SW 1271 (cell line): Measurements from ENCODE around the gene SLC51A.
"Not testable (repeated sequence)": the region's sequence is repeated elsewhere in the genome, so short reads cannot be mapped to it uniquely, and the experiment has no call there.

Source experiments
- DNase-seq, 2 experiments: peaks; one replicate each; lab custom pipeline; 2025; lab: John Stamatoyannopoulos, UW

The SLC51A gene

DNA sequence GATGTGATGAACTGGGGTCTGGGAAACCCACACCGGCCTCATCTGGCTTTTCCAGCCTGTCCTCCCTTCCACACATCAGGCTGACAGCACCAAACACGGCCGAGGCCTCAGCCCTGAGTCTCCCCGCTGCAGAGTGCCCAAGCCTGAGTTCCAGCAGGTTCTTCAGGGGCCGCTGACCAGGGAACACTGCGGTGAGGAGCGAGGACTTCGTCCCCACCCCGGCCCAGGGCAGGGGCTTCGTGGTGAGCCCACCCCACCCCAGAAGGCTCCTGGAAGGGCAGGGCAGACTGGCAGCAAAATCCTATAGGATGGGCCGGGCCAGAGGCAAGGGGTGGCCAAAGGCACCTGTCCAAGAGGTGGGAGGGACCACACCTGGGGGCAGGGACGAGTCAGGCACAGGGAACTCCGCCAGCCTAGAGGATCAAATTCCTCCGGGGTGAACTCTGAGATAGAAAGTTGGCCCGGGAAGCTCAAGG lies at the start of gene SLC51A:
Gene SLC51A, plus strand, starts transcription at position 446 of the 476 bp plus-strand sequence. CDS start 179 bp downstream, outside the sequence.
- DNase-seq: no peak

DNA sequence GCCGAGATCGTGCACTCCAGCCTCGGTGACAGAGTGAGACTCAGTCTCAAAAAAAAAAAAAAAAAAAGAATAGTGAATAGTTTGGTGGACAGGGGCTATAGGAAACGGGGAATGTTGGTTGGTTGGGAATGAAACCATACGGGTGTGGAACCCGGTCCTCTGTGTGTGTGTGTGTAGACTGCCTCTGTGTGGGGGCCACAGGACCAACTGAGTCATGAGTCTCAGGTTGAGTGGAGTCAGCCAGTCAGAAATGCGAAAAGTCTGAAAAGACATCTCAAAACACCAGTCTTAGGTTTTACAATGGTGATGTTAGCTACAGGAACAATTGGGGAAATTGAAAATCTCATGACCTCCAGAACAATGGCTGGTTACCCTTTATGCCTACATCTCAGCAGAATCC lies 49.6 kb upstream of the SLC51A start:
- no peak for DNase-seq

DNA sequence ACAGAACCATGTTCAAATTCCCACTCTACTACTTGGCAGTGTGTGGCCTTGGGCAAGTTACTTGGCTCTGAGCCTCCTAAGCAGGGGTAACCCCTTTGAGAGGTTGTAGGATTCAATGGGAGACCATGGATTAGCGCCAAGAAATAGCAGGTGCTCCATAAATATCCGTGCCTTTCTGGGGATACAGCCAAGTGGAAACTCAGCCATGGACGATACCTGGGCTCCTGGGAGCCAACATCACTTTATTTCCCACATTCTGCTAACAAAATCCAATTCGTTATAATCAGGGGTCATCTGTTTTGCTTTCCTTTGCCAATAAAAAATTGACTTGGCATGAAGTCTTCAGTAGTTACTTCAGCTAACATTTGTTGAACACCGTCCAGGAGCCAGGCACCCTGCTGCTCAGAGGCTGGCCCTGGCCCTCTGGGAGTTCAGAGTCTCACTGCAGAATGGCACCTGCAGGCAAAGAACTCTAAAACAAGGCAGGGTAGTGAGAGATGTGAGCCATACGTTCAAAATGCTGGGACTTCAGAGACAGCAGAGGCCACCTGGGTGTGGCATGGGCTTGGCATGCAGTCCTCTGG lies 47.4 kb upstream of the SLC51A start:
- DNase-seq: no peak

DNA sequence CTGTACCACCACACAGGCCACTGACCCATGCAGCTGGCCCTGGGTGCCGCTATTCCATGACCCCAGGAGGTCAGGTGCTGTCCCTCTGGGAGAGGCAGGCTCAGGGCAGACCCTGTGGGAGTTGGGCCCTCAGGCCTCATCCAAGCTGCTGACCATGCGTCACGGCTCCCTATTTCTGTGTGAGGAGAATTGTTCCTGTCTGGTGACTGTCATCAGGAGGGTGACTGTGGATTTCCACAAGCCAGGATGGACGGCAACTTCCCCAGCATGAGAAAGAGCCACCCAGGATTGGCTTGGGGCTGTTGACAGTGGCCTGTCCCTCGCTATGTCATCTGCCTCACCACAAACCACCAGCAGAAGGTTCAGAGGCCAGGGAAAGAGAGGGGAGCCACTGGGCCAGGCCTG lies 46.5 kb upstream of the SLC51A start:
- DNase-seq: no peak

DNA sequence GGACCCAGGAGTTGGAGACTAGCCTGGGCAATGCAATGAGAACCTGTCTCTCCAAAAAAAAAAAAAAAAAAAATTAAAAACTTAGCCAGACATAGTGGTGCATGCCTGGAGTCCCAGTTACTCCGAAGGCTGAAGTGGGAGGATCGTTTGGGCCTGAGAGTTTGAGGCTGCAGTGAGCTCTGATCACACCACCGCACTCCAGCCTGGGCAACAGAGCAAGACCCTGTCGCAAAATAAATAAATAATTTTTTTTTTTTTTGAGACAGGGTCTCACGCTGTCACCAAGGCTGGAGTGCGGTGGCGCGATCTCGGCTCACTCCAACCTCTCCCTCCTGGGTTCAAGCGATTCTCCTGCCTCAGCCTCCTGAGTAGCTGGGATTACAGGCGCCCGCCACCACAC lies 46.0 kb upstream of the SLC51A start:
- DNase-seq: not testable (repeated sequence)

DNA sequence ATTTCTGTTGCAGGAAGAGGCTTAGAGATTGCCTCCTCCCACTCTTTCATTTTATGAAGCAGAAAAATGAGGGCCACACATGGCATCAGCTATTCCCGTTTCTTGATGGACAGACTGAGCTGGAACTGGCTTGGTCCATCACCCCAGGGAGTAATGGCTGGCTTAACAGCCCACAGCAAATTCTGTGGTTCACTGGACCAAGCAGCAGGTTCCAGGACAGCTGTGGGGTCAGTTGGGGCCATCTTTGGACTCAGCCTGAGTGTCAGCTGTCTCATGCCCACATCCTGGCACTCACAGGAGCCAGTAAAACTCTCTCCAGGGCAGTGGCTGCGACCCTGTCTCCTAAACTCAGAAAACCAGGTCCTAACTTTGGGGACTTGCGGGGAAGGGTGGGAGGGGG lies 41.7 kb upstream of the SLC51A start:
- no peak for DNase-seq

DNA sequence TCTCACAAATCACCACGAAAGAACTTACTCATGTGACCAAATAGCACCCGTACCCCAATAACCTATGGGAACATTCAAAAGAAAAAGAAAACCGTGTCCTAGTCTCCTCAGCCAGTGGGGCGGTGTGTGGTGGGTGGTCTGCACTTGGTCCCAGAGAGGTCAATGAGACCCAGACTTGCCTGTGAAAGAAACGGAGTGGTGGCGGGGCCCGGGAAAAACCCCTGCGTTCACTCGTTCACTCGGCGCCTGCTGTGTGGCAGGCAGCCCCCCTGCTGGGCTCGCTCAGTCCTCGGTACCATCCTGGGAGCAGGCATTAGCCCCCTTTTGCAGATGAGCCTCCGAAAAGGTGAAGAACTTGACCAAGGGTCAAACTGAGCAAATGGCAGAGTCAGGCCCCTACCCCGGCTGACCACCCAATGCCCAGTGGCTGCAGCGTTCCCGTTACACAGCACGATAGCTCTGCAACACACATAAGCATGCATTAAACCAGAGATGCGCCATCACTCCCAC lies 41.2 kb upstream of the SLC51A start:
- no peak for DNase-seq

DNA sequence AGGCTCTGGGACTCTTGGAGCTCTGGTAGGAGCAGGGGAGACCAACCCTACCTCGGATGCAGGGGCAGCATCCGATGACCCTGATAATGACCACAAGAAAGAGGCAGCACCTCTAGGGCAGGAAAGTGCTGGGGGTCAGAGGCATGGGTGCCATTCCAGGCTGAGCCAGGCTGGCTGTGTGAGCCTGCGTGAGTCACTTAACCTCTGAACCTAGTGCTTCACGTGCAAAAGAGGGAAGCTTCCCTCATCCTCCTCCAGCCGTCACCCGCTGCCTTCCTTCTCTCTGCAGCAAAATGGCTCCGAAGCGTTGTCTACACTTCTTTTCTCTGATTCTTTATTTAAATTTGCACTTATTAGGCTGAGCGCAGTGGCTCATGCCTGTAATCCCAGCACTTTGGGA lies 40.6 kb upstream of the SLC51A start:
- DNase-seq: no peak

DNA sequence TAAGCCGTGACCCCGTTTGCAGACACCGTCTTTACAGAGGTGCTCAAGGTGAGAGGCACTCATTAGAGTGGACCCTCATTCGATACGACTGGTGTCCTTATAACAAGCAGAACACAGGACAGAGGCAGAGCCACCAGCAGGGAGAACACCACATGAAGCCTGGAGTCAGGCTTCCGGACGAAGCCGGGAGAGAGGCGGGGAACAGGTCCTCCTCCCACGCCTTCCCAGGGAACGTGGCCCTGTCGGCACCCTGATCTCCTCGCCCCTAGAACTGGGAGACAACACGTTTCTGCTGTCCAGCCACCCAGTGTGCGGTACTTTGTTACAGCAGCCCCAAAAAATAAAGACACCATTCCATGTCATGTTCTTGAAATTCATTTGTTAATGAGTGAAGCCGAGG lies 38.8 kb upstream of the SLC51A start:
- no peak for DNase-seq

DNA sequence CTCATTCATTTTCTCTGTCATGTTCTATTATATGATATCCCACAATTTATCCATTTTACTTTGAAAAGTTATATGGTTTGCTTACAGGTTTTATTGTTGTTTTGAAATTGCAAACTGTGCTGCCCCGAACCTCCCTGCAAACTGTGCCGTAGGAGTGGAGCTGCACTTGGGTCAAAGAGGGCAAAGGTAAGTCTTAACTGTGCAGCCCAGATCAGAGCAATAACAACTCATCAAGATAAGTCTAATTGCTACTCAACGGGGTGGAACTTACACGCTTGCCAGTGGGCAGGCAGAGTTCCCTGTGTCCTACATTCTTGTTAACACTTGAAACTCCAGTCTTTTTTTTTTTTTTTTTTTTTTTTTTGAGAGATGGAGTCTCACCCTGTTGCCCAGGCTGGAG lies 38.4 kb upstream of the SLC51A start:
- DNase-seq: no peak

DNA sequence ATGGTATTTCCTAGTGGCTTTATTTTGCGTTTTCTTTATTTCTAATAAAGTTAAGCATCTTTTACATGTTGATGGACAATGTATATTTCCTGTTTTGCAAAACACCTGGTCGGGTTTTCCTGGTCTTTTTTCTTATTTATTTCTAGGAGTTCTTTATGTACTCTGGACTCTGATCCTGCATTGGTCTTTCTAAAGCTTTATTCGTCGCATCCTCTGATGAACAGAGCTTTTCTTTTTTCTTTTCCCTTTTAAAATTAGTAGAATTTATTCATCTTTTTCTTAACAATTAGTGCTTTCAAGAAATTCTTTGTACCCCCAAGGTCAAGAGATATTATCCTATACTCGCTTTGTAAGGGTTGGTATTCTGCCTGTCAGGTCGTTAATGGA lies 37.3 kb upstream of the SLC51A start:
- no peak for DNase-seq

DNA sequence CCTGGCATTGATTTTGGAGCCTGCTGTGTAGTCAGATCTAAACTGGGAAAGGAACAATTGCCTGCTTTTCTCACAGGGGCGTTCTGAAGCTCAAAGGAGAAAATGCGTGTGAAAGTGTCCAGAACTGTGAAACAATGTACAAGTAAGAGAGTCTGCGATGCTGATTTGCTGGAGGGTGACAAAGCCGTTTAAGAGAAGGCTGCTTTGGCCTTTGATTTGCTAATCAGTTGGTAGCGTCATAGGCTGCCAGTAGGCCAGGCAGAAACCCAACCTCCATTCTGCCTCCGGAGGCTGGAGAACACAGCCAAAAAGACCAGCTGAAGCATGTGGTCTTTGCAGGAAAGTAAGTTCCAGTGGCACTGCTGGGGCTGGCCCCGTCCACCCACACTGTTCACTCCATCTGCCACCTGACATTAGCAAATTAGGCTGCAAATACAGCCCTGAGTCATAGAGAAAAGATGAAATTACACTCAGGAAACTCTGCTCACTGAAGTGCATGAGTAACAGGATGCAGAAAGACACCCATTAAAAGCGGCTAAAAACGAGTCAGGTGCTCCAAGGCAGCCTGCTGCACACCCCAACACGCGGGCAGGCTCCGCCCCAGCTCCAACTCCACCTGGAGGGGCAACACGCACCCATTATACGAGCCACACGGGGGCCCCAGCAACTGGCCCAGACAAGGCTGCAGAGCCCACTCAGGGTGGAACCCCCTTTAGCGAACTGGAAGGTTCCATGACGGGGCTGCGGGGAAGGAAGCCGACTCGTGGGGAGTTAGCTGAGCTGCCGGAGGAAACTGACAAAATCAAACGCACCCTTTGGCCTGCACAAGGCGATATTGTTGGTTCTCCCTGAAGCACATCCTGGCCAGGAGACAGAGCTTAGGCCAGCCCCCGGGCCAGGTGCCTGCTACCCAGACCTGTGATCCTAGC lies 36.7 kb upstream of the SLC51A start:
- no peak for DNase-seq

DNA sequence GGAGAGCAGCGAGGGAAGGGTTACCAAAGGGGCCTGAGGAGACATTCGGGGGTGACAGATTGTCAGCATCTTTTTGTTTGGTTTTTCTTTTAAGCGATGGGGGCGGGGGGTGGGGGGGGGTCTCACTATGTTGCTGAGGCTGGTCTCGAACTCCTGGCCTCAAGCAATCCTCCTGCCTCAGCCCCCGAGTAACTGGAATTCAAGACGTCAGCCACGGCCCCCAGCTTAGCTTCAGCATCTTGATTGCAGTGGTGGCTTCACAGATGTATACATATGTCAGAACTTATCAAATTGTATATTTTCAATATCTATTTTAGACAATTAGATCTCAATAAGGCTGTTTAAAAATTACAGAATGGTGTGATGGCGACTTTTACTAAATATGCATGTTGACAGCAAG lies 36.0 kb upstream of the SLC51A start:
- no peak for DNase-seq

DNA sequence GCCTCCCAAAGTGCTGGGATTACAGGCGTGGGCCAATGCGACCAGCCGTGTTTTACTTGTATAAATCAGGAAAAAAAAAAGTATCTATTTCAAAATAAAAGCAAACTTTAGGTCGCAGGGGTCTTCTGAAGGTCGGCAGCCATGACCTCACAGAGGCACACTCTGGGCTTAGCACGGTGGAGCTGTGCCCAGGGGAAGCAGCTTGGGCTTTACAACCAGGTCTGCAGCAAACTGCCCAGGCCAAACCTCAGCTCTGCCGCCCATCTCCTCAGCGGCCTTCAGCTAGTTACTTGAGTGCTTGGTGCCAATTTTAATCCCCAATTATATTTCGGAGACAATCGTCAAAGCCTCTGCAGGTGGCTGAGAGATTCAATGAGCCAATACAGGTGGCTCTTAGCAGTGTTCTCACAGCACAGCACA lies 35.2 kb upstream of the SLC51A start:
- DNase-seq: no peak

DNA sequence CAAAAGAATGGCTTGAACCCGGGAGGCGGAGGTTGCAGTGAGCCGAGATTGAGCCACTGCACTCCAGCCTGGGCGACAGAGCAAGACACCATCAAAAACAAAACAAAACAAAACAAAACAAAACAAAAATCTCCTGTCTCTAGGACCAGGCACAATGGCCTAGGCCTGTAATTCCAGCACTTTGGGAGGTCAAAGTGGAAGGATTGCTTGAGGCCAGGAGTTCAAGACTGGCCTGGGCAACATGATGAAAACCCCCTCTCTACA lies 32.2 kb upstream of the SLC51A start:
- not testable (repeated sequence) for DNase-seq

DNA sequence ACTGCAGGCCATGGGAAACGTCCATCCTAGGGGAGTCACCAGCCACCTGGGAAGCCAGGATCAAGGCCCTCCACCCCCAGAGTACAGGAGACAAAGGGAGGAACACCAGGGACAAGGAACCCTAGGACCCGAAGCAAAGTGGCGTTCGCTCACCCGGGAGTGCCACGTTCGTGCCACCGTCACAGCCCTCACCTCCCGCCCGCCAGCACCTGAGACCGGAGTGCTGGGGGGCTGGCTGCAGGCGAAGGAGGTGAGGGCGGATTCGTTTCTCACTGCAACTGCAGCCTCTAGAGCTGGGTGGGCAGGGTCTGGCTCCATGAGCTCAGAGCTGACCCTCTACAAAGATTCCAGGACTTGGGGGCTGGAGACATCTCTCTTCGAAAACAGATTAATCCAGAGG lies 31.5 kb upstream of the SLC51A start:
- DNase-seq: no peak

DNA sequence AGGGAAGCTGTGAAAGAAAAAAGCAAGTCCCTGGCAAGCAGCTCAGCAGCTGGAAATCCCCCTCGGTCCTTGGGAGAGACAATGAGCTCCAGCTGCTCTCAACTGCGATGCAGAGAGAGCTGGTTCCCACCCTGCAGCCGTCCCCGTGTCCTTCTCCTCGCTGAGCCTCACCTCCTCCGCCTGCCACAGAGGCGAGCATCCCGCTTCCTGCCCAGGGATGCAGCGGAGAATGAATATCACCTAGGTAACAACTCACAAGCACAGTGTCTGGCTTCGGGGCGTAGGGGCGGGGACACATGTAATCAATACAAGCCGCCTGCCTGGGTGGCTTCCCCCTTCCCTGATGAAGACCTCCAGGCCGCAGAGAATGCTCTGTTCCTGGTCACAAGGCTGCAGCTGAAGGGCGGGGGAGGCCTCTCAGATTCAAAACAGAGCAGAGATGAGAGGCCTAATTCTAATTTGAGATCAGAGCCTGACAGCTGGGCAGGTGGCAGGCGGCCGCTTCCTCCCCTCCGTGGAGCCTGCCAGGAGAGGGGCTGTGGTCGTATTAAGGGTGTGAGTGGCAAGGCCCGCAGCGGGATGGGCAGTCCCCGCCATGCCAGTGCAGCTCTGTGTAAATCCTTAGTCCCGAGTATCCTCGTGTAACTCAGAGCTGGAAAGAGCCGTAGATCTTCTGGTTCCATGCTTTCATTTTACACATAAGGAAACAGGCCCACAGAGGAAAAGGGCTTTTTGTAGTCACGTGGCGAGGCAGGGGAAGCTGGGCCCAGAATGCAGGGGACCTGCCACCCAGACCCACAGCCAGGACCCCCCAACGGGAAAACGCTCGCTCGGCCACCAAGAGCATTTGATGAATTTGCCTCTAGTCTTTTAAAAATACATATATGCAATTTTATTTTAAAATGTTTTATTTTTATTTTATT lies 29.4 kb upstream of the SLC51A start:
- no peak for DNase-seq

DNA sequence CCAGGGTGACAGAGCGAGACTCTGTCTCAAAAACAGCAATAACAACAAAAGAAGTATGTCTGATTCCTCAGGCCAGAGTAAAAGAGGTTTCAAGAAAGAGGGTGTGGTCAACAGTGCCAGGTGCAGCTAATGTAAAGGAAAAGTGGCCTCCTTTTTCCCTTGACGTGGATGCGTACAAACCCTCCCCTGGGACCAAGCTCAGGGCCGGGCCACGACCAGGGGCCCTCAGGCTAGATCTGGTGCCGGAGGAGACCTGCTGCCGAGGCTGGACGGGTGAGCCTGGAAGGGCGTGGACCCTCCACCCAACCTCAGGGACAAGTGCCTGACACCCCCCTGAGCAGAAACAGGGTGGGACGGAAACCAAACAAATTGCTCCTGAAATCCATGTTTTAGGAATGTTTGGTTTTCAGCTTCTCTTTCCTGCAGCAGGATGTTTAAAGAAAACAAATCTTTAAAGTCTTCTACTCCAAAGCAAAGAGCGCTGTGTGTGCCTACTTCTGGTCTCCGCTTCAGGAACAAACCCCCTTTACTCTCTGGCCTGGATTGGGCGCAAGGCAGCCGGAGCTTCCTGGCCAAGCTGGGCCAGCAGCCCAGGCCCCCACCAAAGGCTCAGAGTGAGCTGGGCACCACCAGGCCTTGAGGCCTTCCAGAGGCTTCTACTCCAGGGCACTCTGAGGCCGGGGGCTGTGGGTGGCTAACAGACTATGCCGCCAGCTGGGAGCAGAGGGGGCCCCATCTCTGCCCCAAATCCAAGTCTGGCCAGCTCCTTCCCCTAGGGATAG lies 26.6 kb upstream of the SLC51A start:
- no peak for DNase-seq

DNA sequence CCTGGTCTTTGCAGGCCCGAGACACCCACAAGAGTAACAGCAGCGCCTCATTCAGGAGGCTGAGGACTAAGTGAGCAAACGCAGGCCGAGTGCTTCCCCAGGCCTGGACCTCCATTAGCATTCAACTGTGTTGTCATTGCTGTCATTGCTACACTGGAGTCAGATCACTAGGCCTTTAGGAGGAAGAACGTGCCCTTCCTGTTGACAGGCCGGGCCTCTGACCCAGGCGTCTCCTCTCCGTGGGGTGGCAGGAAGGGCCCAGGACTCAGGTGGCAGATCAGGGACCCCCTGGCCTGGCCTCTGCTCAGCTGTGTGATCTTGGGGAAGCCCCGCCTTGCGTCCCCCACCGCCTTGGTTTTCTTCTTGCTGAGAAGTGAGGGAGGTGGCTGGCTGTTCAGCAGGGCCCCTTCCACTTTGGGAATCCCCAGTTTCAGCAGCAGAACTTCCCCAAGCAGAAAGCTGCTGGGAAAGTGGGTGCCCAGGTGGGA lies 24.3 kb upstream of the SLC51A start:
- no peak for DNase-seq

DNA sequence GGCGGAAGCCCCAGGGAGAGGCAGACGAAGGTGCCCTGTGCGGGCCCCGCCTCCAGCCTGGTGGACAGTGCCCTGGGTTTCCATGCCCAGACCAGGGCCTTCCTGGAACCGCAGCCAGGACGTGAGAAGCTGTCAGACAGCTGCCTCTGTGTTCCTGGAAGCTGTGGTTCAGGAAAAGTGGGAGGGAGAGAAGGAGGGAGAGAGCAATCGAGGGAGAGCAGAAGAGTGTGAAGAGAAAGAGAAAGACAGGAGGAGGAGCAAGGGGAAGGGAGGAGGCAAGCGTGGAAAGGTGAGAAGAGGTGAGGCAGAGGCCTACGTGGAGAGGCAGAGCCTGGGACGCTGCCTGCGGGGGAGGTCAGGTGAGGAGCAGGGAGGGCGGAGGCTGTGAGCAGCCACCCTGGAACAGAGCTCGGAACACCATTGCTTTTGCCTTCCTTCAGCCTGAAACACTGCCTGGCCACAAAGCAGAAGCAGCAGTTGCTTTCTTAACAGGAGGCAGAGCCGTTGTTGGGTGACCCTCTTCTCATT lies 23.7 kb upstream of the SLC51A start:
- no peak for DNase-seq

DNA sequence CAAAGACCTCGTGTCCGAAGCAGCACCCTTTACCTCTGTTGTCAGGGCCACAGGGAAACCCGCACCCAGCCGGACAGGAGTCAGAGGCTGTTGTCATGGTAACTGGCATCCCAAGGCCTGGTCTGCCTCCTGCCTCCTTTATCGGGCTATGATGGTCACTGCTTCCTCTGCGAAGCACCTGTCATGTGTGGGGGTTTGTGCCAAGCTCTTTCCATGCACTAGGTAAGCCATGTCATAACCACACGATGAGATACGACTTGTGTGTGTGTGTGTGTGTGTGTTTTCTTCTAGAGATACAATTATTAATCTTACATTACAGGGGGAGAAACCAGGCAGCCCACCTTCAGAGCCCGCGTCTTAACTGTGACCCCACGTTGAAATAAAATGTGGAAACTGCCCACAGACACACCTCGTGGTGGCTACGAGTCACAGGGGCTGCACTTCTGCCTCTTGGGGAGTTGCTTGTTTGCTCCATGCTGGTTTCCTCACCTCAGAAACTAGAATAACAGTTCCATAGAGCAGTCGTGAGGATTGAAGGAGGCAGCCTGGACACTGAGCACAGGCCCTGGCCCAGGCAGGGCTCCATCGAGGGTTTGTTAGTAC lies 23.1 kb upstream of the SLC51A start:
- no peak for DNase-seq
